Measurements from ENCODE around the gene ITPK1.

Gene ITPK1

GRCh38 chr14:92960706-92961566, 154.8 kb downstream of the ITPK1 start:
- peaks cover 4% of the 10 kb centered on the region; the same call in 1 of the 2 replicates for H3K9me3 ChIP-seq (ENCODE audit: control insufficient read depth, insufficient read depth, low read length)
- H3K36me3 ChIP-seq (ENCODE audit: insufficient read depth, low read length), result no peaks in the 10 kb centered on the region
- peaks cover 7% of the 10 kb centered on the region for H3K4me1 ChIP-seq (ENCODE audit: insufficient read depth, low read length)
- no peak overlapping the region for H3K9ac ChIP-seq (ENCODE audit: low read depth, low read length)

- Histone ChIP-seq H3K9me3 (ENCODE audit: control insufficient read depth, insufficient read depth, low read length) (peaks cover under 1% of the 10 kb centered on the region; the same call in 1 of the 2 replicates), H3K9ac (ENCODE audit: low read depth, low read length) (no peak overlapping the region), H3K4me1 (ENCODE audit: insufficient read depth, low read length) (peaks cover 7% of the 10 kb centered on the region; the same call in 1 of the 2 replicates), H3K36me3 (ENCODE audit: insufficient read depth, low read length) (no peaks in the 10 kb centered on the region)
Measured at GRCh38 chr14:92959761-92960680, 155.7 kb downstream of the ITPK1 start.

GRCh38 chr14:92959189-92959531, 156.6 kb downstream of the ITPK1 start:
- peaks cover 7% of the 10 kb centered on the region; the same call in 1 of the 2 replicates for H3K4me1 ChIP-seq (ENCODE audit: insufficient read depth, low read length)
- H3K36me3 ChIP-seq (ENCODE audit: insufficient read depth, low read length), result no peaks in the 10 kb centered on the region
- no peaks in the 10 kb centered on the region for H3K9me3 ChIP-seq (ENCODE audit: control insufficient read depth, insufficient read depth, low read length)
- no peak overlapping the region for H3K9ac ChIP-seq (ENCODE audit: low read depth, low read length)

GRCh38 chr14:92958373-92959188, 157.1 kb downstream of the ITPK1 start:
- no peaks in the 10 kb centered on the region for H3K9me3 ChIP-seq (ENCODE audit: control insufficient read depth, insufficient read depth, low read length)
- no peaks in the 10 kb centered on the region for H3K36me3 ChIP-seq (ENCODE audit: insufficient read depth, low read length)
- H3K4me1 ChIP-seq (ENCODE audit: insufficient read depth, low read length), result peaks cover 7% of the 10 kb centered on the region; the same call in 1 of the 2 replicates
- H3K9ac ChIP-seq (ENCODE audit: low read depth, low read length), result no peak overlapping the region

- Histone ChIP-seq H3K4me1 (ENCODE audit: insufficient read depth, low read length) (peaks cover 7% of the 10 kb centered on the region; the same call in 1 of the 2 replicates), H3K9me3 (ENCODE audit: control insufficient read depth, insufficient read depth, low read length) (no peaks in the 10 kb centered on the region), H3K9ac (ENCODE audit: low read depth, low read length) (no peak overlapping the region), H3K36me3 (ENCODE audit: insufficient read depth, low read length) (no peaks in the 10 kb centered on the region)
Measured at GRCh38 chr14:92956961-92957360, 158.8 kb downstream of the ITPK1 start.

- H3K9ac ChIP-seq (ENCODE audit: low read depth, low read length), result no peak overlapping the region
- peaks cover under 1% of the 10 kb centered on the region; the same call in 1 of the 2 replicates for H3K36me3 ChIP-seq (ENCODE audit: insufficient read depth, low read length)
- no peaks in the 10 kb centered on the region for H3K4me1 ChIP-seq (ENCODE audit: insufficient read depth, low read length)
- H3K9me3 ChIP-seq (ENCODE audit: control insufficient read depth, insufficient read depth, low read length), result no peaks in the 10 kb centered on the region
Measured at GRCh38 chr14:92955381-92955780, 160.3 kb downstream of the ITPK1 start.

- Histone ChIP-seq H3K9ac (ENCODE audit: low read depth, low read length) (no peak overlapping the region), H3K36me3 (ENCODE audit: insufficient read depth, low read length) (peaks cover 5% of the 10 kb centered on the region; the same call in 1 of the 2 replicates), H3K9me3 (ENCODE audit: control insufficient read depth, insufficient read depth, low read length) (no peaks in the 10 kb centered on the region), H3K4me1 (ENCODE audit: insufficient read depth, low read length) (no peaks in the 10 kb centered on the region)
Measured at GRCh38 chr14:92954933-92955332, 160.8 kb downstream of the ITPK1 start.

GRCh38 chr14:92953526-92953925, 162.2 kb downstream of the ITPK1 start:
- H3K9me3 ChIP-seq (ENCODE audit: control insufficient read depth, insufficient read depth, low read length), result no peaks in the 10 kb centered on the region
- H3K9ac ChIP-seq (ENCODE audit: low read depth, low read length), result no peak overlapping the region
- no peaks in the 10 kb centered on the region for H3K4me1 ChIP-seq (ENCODE audit: insufficient read depth, low read length)
- peaks cover 6% of the 10 kb centered on the region; the same call in 1 of the 2 replicates for H3K36me3 ChIP-seq (ENCODE audit: insufficient read depth, low read length)

- peaks cover 6% of the 10 kb centered on the region; the same call in 1 of the 2 replicates for H3K36me3 ChIP-seq (ENCODE audit: insufficient read depth, low read length)
- no peak overlapping the region for H3K9ac ChIP-seq (ENCODE audit: low read depth, low read length)
- no peaks in the 10 kb centered on the region for H3K4me1 ChIP-seq (ENCODE audit: insufficient read depth, low read length)
- no peaks in the 10 kb centered on the region for H3K9me3 ChIP-seq (ENCODE audit: control insufficient read depth, insufficient read depth, low read length)
Measured at GRCh38 chr14:92952481-92953298, 163.0 kb downstream of the ITPK1 start.

- H3K4me1 ChIP-seq (ENCODE audit: insufficient read depth, low read length), result no peaks in the 10 kb centered on the region
- H3K9me3 ChIP-seq (ENCODE audit: control insufficient read depth, insufficient read depth, low read length), result no peaks in the 10 kb centered on the region
- H3K9ac ChIP-seq (ENCODE audit: low read depth, low read length), result no peak overlapping the region
- peaks cover 6% of the 10 kb centered on the region; the same call in 1 of the 2 replicates for H3K36me3 ChIP-seq (ENCODE audit: insufficient read depth, low read length)
Measured at GRCh38 chr14:92951912-92952471, 163.7 kb downstream of the ITPK1 start.

- H3K9me3 ChIP-seq (ENCODE audit: control insufficient read depth, insufficient read depth, low read length), result no peaks in the 10 kb centered on the region
- peaks cover 6% of the 10 kb centered on the region; the same call in 1 of the 2 replicates for H3K36me3 ChIP-seq (ENCODE audit: insufficient read depth, low read length)
- no peak overlapping the region for H3K9ac ChIP-seq (ENCODE audit: low read depth, low read length)
- H3K4me1 ChIP-seq (ENCODE audit: insufficient read depth, low read length), result no peaks in the 10 kb centered on the region
Measured at GRCh38 chr14:92951261-92951660, 164.5 kb downstream of the ITPK1 start.

- Histone ChIP-seq H3K36me3 (ENCODE audit: insufficient read depth, low read length) (peaks cover 6% of the 10 kb centered on the region; the same call in 1 of the 2 replicates), H3K4me1 (ENCODE audit: insufficient read depth, low read length) (no peaks in the 10 kb centered on the region), H3K9me3 (ENCODE audit: control insufficient read depth, insufficient read depth, low read length) (no peaks in the 10 kb centered on the region), H3K9ac (ENCODE audit: low read depth, low read length) (no peak overlapping the region)
Measured at GRCh38 chr14:92950773-92951172, 165.0 kb downstream of the ITPK1 start.

- no peaks in the 10 kb centered on the region for H3K9me3 ChIP-seq (ENCODE audit: control insufficient read depth, insufficient read depth, low read length)
- H3K9ac ChIP-seq (ENCODE audit: low read depth, low read length), result no peak overlapping the region
- H3K4me1 ChIP-seq (ENCODE audit: insufficient read depth, low read length), result no peaks in the 10 kb centered on the region
- peaks cover 6% of the 10 kb centered on the region; the same call in 1 of the 2 replicates for H3K36me3 ChIP-seq (ENCODE audit: insufficient read depth, low read length)
Measured at GRCh38 chr14:92950193-92950540, 165.6 kb downstream of the ITPK1 start.

Measured in ES-I3 (cell line).